GM21529 (cell line): ENCODE data around the gene SRSF5.
"Not testable (repeated sequence)": the region's sequence is repeated elsewhere in the genome, so short reads cannot be mapped to it uniquely, and the experiment has no call there.

Source experiments
- ATAC-seq: cut with Tn5 transposase; IDR thresholded peaks from one replicate; pipeline ENCODE4 v1.9.1; 2021; ENCODE audit not compliant: unreplicated experiment

Gene SRSF5

DNA sequence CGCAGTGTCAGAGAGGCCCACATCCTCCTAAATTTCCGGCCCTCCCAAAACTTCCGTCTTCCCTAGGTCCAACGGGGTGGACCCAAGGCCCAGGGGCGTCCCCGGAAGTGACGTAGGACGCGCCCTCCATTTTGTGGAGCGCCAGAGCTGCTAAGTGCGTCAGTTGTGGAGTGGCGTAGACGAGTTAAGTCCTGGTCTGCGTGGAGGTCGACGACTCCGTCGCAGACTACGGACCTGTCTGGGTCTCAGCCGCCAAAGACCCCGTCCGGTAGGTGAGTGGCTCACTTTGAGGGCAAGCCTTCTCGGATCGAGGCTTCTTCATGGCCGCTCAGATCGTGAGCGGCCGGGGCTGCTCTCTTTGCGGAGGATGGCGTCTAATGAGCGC lies at the start of gene SRSF5:
Gene SRSF5 (plus strand): TSS at position 159 of the 385 bp plus-strand sequence. CDS start 1,015 bp downstream, outside the sequence.
- peak; percentile 83 for ATAC-seq

DNA sequence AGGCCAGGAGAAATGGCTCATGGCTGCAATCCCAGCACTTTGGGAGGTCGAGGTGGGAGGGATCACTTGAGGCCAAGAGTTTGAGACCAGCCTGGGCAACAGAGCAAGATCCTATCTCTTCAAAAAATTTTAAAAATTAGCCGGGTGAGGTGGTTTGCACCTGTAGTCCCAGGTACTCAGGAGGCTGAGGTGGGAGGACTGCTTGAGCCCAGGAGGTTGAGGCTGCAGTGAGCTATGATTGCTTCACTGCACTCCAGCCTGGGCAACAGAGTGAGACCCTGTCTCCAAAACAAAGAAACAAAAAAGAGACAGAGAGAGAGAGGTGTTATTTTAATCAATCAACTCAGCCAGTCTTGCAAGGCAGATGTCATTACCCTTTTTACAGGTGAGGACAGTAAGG lies 48.3 kb upstream of the SRSF5 start:
- ATAC-seq: not testable (repeated sequence)

DNA sequence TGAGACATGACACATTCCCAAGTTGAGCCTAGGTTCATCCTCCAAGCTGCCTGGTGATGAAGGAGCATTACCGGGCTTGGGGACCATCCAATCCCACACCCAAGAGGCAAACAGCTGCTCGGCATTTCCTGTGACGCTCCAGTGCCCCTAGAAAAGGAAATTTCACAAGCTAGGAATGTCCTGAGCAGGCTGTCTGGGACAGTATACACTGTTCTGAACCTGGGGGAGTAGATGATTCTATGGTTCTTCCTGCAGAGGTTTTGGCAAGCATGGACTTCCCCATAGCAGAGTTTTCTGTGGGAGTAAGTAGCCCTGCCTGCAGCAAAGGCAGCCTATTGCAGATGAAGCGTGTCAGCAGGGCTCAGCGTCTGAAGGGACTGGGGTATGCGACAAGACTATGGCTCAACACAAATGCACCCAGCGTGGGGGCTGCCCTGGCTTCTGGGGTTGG lies 47.4 kb upstream of the SRSF5 start:
- no peak for ATAC-seq

DNA sequence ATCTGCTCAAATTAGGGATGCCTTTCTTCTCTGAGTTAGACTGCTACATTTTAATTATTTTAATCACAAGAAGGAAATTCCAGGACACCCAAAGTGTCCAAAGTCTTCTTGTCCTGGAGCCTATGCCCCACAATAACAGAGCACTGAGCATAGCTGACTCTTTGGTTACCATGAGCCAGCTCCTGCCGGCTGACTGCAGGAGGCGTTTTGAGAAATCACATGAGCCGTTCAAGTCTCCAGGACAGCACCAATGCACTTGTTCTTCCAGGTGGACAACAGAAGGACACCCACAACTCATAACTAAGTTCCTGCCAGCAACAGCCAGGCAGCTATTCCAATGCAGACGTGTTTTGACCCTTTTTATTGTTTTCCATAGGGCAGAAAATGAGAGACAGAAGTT lies 46.0 kb upstream of the SRSF5 start:
- no peak for ATAC-seq

DNA sequence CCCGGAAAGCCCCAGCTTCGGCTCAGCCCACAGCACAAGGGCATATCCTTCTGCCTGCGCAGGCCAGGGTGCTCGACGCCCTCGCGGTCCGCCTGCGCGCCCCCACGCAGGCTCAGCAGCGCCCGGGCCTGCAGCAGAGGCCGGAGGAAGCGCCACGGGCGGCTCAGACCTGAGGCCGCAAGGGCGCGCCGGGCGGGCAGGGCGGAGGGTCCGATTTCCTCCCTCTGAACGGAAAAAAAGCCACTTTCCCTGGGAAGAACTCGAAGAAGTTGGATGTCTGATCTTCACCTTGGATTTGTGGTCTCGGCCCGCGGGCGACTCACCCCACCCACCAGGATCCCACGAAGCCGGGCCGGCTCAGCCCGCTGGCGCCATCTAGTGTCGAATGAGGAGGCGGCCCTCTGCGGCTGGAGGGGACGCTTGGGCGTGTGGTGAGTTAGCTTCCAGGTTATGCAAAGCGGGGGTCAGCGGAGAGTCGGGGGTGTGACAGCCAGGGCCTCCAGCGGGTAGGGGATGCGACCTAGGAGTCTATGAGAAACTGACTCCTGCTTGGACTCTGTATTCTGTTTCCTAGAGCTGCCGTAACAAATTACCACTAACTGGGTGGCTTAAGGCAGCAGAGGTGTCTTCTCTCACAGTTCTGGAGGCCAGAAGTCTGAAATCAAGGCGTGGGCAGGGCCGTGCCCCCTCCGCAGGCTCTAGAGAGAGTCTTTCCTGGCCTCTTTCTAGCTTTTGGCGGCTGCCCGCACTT lies 40.0 kb upstream of the SRSF5 start:
- ATAC-seq: peak; percentile 86

DNA sequence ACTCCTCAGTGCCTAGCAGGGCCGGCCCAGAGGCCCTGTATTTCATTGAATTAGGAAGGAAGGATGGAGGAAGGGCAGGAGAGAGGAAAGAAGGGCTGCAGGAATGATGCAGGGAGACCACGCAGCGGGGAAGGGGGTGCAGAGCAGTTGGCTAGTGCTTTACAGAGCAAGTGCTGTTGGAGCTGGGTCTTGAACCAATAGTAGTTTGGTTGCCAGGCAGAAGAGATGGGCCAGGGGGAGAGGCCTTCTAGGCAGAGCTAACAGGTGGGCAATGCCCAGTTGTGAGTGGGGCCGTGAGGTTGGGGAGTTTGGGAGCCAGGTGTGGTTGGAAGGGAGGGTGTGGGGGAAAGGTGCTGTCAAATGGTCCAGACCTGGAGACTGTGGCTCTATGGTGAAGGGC lies 39.1 kb upstream of the SRSF5 start:
- ATAC-seq: no peak

DNA sequence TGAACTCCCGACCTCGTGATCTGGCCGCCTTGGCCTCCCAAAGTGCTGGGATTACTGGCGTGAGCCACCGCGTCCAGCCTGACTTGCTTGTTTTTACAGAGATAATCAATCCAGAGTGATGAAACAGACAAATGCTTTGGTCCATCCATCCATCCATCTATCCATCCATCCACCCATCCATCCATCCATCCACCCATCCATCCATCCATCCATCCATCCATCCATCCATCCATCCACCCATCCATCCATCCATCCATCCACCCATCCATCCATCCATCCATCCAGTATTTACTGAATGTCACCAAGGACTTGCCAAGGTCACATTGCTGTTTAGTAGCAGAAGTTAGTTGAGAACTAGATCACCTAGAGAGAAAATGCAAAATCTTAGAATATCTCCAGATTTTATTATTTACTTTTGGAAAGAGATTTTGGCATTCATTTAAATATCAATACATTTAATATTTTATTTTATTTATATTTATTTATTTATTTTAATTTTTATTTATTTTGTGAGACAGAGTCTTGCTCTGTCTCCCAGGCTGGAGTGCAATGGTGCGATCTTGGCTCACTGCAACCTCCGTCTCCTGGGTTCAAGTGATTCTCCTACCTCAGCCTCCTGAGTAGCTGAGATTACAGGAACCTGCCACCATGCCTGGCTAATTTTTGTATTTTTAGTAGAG lies 34.9 kb upstream of the SRSF5 start:
- ATAC-seq: not testable (repeated sequence)

DNA sequence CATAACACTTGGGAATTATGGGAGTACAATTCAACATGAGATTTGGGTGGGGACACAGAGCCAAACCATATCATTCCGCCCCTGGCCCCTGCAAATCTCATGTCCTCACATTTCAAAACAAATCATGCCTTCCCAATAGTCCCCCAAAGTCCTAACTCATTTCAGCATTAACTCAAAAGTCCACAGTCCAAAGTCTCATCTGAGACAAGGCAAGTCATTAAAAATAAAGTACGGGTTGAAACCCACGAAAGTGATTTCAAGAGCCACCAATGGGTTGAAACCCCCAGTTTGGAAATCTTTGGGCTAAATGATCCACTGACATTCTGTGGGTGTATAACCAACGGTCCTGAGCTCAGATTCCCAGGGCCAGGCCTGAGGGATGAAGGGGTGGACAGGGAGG lies 30.5 kb upstream of the SRSF5 start:
- ATAC-seq: not testable (repeated sequence)

DNA sequence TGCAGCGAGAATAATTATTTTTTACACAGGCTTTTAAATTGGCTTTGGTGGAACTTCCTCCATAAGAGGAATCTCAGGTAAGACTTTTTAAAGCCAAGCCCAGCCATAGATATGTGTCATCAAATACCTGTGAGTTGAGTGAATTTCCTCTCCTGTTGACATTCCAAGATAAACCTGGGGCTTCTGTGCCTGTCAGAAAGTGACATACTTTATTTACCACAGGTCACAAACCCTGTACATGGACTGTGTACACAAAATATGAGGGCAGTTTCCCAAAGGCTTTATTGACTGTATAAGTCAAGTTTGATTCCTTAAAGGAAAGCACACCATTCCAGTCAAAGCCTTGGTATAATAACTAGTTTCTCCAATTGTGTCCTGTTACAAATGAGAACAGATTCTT lies 25.9 kb upstream of the SRSF5 start:
- no peak for ATAC-seq

DNA sequence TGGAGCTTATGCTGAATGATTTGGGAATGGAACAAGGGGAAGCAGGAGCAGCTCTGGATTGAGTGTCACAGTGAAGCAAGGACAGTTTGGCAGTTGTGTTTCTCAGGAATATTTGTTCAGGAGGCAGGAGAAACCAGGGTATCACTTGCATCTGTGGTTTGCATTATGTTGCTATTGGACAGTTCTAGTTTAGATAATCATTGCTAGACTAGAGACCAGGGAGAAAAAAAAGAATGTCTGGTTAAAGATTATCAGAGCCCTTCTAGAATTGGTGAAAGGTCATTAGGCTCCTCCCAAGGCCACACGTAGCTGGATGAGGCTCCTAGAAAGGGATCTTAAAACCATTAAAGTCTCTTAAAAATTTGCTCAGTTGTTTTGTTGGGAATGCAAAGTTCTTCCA lies 17.0 kb upstream of the SRSF5 start:
- no peak for ATAC-seq

DNA sequence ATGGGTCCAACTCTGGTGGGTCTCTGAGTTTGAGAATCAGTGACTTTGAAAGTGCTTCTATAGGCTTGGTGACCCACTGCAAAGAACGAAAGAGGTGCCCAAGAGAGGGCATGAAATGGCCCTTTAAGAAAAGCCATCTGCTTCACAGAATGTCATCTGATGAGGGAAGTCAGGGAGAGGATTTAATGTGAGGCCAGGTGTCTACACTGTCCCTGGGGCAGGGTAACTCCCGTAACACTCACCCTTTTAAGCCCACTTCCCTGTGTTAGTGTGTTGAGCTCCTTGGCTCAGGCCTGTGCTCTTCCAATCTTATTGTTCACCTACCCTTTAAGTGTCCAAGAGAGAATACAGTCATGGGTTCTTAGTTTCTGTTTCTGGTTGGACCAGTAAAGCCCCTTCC lies 16.4 kb upstream of the SRSF5 start:
- no peak for ATAC-seq

DNA sequence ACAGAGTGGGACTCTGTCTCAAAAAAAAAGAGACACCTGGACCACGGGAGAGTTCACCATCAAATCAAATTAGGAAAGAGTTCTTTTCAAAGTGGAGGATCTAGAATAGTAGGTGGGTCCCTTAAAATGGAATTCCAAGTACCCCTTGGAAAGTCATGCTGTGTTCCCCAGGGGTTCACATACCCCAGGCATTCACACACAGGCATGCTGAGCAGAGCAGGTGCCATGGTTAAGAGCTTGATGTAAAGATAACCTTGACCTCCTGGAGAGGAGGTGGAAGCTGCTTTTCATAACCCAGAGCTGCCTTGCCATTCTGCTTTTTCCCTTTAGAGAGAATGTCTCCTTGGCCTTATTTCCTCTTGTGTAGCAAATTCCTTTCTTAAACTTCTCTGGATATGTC lies 14.2 kb upstream of the SRSF5 start:
- ATAC-seq: no peak

DNA sequence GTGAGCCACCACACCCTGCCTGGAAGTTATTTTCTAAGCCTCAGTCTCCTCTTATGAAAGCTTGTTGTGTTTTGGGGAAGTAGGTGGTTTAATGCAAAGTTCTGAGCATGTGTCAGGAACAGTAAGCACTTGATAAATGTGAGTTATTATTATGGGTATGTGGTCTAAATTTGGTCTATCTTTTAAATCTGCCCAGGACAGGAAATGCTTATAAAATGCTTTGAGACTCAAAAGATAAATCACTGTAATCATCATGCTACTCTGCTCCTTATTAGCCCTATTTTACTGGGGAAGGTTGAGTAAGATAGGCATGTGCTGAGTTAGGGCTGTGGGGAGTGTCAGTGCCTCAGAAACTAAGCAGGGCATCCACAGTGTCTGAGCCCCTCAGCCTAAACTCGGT lies 13.1 kb upstream of the SRSF5 start:
- no peak for ATAC-seq

DNA sequence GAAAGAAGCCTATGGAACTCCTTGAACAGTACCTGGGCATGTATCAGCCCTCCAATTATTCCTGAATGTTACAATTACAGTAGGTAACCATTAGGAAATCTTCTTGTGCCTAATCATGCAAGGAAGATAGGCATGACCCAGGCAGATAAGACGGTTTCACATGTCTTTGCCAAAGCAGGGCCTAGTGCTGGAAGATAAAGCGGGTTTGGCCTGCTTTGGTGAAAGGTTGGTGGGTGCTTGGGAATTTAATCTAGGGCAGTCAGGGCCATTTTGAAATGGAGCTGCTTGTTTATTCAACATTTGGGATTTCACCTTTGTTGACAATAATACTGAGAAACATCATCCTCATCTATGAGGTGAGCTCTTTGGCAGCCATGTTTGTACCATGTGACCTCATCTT lies 12.5 kb upstream of the SRSF5 start:
- ATAC-seq: no peak

DNA sequence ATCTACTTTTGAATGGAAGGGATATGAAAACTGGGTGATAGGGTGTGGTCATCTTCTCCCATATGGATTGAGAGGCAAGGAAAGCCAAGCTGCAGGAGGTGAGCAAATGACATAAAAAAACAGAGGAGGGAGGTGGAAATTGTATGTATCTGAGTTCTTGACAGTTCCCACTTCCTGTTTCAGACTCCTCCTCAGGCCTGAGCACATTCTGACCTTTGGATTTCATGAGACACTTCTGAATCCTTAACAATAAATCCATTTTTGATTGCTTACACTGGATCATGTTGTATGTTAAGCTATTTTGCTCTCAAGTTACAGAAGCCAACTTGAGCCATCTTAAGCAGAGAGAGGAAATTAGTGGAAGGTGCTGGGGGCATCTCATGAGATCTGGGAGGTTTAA lies 11.6 kb upstream of the SRSF5 start:
- ATAC-seq: no peak

DNA sequence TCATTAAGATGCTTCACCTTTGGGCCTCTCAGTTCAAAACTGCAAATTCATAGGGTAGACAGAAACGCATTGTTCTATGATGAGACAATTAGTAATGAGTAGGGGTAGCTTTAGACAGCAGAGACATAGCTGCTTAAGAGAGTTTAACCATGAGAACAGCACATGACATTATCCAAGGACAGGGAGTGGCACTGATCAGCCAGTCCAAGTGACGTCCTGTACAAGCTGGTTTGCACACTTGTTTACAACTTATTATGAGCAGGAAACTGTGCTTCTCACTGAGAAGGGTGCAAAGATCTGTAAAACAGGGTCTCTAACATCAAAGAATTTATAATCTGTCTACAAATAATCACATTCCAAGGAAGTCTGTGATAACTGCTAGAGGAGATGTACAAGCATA lies 11.2 kb upstream of the SRSF5 start:
- ATAC-seq: no peak

DNA sequence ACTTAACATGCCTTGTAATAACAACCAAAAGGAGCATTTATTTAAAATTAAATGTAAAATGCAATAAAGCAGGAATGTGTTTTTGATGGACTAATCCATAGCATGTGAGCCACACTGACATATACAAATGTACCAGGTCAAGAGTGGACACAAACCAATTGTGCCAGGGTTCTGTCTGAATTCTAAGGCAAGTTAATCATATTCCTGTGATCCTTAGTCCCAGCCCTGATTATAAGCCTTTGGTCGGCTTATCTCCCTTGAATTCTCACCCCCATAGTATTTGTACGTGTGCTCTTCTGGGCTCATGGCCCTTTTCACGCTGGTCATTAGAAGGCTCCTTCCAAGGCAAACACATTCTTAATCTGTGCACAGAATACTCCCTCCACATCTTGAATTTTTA lies 10.6 kb upstream of the SRSF5 start:
- no peak for ATAC-seq

DNA sequence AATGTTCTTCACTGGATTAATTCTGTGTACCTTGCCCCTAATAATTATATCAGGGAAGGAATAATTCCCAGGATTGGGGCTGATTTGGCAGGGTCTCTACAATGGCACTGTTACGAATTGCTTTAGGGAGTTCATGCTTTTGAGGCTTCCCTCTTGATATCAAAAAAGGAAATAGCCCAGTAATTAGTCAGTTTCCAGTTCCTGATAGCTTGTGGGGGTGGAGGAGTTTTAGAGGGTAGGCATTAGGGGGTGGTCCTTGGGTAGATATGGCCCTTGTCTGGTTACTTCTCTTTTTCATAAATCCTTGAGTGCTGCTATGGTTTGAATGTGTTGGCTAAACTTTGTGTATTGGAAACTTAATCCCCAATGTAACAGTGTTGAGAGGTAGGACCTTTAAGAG lies 6.1 kb upstream of the SRSF5 start:
- no peak for ATAC-seq

DNA sequence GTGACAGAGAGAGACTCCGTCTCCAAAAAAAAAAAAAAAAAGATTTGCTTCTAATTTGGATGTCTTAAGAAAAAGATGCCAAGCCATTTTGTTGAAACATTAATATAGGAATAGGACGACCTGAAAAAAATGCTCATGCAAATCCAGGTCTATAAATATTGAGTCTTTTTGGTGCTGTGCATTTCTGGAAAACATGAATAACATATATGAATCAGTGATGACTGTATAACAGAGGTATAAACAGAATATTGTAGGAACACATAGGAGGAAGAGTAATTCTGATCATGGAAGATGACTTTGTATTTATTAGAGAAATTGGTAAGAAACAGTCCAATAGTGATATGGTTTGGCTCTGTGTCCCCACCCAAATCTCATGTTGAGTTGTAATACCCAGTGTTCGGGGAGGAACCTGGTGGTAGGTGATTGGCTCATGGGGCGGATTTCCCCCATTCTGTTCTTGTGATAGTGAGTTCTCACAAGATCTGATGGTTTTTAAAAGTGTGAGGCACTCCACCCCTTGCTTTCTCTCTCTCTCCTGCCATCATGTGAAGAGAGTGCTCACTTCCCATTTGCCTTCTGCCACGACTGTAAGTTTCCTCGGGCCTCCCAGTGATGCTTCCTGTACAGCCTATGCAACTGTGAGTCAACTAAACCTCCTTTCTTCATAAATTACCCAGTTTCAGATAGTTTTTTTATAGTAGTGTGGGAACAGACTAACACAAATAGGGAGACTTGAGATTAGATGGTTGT lies 3.0 kb upstream of the SRSF5 start:
- ATAC-seq: no peak

DNA sequence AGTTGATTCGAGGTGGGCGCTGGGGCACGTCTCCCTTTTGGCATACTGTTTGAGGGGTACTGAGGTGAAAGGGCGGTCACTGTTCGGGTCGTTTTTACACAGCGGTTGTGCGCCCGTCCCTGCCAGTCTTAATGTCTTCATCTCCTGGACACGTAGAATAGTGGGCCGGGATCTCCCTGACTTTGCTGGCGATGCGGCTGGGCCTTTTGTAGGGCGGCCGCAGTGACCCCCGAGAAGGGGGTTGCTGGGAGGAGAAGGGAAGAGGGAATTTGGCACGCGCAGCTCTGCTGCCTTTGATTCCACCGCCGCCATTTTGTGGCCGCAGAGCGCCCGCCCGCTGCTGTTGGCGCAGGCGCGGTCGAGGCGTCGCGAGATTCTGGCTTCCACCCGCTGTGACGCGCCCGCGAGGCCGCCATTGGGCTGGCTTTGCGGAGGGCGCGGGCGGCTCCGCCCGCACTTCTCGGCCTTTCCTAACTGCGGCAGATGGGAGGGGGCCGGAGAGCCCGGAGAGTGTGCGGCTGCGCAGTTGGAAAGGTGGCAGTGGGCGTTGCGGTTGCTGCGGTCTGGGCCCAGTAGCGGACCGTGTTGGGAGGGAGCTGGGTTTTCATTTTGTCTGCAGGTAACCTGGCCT lies 542 bp downstream of the SRSF5 start:
- peak; percentile 66 for ATAC-seq

DNA sequence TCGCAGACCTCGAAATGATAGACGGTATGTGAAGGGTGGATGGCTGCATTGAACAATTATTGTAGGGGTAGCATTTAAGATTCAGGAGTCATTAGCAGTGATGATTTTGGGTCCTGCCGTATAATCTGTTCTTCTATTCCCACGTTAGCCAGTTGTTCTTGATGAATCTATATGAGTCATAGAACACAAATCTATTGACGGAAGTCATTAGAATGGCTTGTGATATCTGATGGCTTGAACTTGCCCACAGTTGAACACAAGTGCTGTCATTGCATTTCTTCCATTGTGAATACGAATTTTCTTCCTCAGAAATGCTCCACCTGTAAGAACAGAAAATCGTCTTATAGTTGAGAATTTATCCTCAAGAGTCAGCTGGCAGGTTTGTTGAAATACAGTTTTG lies 1.9 kb downstream of the SRSF5 start:
- ATAC-seq: no peak

DNA sequence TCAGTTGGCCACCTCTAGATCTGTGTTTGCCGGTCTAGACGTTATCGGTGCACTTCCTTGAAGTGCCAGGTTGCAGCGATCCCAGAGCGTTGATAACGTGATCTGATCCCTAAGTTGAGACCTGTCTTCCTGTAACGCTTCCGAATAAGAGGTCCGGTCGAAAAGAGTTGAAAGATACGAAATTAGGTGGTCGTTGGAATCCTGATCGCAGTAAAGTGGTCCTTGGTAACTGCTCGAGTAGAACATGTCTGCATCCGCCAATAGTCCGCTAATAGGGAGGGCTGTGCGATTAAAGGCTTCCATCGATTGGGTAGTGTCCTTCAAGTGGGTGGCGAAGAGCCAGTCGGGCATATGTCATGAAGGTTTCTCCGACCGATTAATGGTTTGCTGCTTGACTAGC lies 2.7 kb downstream of the SRSF5 start:
- no peak for ATAC-seq
